ENCODE results near the gene CCDC159.
"Not testable (repeated sequence)": the region's sequence is repeated elsewhere in the genome, so short reads cannot be mapped to it uniquely, and the experiment has no call there.

Gene CCDC159

DNA sequence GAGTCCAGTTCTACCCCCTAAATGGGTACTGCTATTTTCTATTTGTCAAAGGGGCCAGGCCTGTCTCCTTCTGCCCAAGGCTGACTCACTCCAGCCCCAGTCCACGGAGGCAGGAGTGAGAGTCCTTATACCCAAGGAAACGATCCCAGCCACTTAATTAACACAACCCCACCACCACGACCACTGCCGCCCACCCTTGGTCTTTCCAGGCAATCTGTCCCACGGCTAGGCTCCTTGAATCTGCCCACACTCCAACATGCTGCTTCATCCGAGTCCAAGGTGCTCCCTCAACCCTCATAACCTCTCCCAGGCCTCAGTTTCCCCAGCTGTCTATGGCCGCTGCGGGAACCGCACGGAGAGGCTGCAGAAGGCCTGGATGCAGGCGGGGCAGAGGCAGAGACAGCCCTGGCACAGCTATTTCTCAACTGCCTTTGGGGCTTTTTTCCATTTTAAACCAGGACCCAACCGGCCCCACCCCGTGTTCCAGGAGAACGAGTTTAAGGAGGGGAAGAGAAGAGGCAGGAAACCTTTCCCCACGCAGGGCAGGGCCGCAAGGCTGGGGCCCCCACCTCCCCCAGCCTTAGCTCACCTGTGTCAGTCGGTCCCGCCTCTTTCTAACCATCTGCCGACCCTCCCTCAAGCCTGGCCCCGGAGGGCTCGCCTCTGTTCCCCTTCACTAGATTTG, 7.6 kb upstream of the CCDC159 start:
- DNase-seq, result no peak

DNA sequence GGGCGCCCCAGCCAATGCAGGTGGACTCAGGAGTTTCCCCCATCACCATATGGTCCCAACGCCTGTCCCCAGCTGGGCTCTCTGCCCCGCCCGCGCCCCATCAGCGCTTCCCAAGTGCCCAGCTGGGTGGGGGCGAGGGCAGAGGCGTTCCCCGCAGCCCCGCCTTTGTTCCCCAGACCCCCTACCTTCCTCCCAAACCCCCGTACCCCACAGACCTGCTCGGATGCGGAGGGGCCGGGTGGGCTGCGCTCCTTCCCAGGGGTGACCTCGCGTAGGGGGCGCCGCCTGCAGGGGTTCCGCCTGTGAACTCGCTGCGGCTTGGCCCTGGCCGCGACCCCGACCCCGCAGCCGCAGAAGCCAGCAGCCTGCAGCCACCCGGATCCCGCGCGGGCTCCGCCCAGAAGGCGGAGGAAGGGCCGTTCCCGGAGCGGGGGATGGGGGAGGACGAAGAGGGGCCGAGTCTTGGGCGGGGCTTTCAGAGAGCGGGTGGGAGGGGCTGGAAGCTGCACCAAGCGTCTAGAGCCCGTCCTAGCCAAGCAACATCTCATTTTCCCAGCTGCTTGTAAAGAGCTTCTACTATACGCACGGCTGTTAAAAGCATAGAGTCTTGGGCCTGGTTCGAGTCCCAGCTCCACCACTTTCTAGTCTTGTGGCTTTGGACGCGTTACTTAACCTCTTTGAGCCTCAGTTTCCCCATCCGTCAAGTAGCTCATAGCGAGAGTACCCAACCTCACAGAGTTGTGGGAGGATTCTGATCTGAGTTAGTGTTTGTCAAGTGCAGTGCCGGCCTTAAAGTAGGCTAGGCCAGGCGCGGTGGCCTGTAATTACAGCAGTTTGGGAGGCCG, 6.8 kb upstream of the CCDC159 start, which contains the start of gene RAB3D:
Gene RAB3D, minus strand, starts transcription at position 404 of the 845 bp plus-strand sequence. CDS start 2,258 bp downstream, outside the sequence.
- peak; percentile 89 to 90 for DNase-seq

DNA sequence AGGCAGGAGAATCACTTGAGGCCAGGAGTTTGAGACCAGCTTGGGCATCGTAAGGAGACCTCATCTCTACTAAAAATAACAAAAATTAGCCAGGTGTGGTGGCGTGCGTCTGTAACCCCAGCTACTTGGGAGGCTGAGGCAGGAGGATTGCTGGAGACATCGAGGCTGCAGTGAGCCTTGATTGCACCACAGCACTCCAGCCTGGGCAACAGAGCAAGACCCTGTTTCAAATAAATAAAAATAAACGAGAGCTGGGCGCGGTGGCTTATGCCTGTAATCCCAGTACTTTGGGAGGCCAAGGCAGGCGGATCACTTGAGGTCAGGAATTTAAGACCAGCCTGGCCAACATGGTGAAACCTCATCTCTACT, 6.2 kb upstream of the CCDC159 start:
- DNase-seq, result not testable (repeated sequence)

DNA sequence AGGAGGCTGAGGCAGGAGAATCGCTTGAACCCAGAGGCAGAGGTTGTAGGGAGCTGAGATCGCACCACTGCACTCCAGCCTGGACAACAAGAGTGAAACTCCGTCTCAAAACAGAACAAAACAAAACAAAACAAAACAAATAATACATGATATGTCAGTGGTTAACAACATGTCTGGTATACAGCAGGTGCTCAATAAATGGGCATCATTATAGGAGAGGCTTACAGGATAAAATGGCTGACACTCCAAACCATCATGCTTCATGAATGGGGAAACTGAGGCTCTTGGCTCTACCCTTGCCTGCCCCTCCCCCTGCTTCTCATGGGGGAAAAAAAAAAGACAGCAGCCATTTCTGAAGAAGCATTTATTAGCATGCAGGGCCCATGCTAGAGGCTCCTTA, 3.9 kb upstream of the CCDC159 start:
- DNase-seq, result no peak

DNA sequence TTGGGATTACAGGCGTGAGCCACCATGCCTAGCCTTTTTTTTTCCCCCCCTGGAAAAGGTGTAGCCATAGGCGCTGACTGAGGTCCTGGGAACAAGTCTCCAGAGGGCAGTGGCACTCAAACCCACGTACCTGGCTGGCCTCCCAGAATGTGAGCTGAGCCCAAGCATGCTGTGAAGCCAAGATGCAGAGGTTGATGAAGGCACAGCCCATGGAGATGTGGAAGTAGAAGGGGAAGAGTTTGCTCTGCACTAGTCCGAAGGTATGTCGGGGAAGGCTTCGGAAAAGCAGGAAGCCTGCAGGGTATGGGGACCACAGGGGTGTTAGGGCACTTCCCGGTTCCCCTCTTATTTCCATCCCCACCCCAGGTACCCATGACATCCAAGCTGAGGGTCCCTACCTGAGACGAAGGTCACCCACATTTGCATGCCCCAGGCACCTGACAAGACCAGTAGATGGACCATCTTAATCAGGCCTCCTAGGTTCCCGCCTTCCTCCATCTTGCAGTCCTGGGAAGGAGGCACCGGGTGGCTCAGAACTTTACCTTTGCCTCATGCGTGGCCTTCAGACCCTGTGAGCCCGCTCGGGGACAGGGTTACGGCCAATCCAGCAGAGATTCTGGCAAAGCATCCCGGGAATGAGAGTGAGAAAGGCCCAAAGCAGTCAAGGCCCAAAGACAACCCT, 1.1 kb upstream of the CCDC159 start:
- DNase-seq, result no peak

DNA sequence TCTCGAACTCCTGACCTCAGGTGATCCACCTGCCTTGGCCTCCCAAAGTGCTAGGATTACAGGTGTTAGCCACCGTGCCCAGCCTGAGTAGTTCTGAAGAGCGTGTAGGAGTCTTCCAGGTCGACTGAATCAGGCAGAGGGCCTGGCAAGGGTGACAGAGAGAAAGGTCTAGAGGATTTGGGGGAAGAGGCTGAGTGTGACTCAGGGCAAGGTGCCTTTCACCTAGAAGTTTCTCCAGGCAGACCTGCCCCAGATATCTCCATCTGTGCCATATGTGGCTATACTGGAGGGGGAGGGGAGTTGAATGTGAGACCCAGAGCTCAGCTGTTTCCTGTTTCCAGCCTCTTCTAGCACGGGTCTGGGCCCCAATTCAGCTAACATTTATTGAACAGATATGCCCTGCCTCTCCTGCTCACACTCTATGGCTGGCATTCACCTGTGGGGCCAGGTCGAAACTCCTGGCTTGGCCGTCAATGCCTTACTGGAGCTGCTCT, 1.3 kb downstream of the CCDC159 start:
- no peak for DNase-seq

DNA sequence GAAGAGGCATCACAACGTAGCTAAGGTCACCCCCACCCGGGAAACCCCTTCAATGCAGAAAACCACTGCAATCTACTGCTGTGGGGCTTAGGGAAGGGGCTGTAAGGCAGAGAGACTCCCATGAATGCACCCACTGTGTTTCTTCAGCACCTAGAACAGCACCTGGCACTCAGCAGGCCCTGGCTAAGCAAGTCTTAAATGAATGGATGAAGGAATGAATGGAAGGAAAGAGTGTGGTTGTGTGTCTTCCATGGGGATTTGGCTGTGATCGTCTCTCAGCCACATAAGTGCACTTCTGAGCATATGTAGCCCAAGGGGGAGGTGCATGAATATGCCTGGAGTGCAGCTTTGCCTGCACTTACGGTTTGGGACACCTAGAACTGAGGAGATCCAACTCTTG, 2.9 kb downstream of the CCDC159 start:
- no peak for DNase-seq

DNA sequence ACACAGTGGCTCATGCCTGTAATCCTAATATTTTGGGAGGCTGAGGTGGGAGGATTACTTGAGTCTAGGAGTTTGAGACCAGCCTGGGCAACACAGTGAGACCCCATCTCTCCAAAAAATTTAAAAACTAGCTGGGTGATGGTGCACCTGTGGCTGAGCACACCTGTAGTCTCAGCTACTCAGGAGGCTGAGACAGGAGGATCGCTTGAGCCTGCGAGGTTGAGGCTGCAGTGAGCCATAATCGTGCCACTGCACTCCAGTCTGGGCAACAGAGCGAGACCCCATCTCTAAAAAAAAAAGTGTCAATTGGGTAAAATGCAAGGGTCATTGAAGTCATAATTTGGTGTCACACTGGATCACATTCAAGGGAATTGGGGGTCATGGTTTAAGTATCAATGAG, 7.8 kb downstream of the CCDC159 start:
- not testable (repeated sequence) for DNase-seq

DNA sequence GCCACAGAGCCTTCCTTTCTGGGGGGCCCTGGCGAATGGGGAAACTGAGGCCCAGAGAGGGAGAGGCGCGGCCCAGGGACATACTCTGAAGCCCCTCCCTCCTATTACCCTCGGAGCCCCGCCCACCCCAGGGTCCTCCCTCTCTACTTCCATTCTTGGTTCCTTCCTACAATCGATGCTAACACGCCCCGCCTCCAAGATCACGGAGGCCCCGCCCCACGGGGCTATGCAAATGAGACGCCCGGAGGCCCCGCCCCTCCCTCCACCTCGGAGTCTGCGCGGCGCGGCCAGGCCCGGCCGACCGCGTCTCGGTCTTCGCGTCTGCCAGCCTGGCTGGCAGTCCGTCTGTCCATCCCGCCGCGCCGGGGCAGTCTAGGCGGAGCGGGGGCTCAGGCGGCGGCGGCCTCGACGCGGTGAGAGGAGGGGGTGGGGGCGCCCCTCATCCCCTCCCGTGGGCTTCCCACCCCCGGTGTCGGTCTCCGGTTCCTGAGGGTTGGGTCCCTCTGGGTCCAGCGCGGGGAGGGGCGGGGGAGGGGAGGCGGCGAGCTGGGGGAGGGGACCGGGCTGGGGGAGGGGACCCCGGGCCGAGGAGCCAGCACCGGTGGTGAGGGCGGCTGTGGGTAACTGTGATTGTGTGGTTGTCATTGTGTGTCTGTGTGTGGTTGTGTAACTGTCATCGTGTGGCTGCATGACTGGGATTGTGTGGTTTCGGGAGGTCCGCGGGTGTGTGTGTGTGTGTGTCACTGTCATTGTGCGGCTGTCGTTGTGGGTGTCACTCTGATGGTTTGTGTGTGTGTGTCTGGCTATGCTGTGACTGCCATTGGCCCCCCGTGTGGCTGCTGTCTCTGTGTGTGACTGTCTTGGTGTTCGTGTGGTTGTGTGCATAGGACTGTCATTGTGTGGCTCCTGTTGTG, 9.1 kb downstream of the CCDC159 start, which contains the start of gene PLPPR2:
Gene PLPPR2, plus strand, starts transcription at position 273 of the 914 bp plus-strand sequence. CDS start 2,242 bp downstream, outside the sequence.
- peak; percentile 92 to 93 for DNase-seq

DNA sequence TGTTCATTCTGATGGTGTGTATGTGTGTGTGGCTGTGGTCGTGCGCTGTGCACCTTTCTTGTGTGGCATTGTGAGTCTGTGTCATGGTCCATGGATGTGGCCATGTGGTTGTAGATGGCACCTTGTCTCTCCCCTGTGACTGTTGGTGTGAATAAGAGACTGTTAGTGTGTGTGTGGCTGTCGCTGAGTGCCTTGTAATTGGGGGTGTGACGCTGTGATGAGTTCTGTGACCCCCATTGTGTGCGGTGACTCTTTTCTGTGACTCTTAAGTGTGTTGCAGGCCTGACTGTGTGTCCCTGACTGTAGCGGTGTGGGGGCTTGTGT, 9.7 kb downstream of the CCDC159 start:
- no peak for DNase-seq

DNA sequence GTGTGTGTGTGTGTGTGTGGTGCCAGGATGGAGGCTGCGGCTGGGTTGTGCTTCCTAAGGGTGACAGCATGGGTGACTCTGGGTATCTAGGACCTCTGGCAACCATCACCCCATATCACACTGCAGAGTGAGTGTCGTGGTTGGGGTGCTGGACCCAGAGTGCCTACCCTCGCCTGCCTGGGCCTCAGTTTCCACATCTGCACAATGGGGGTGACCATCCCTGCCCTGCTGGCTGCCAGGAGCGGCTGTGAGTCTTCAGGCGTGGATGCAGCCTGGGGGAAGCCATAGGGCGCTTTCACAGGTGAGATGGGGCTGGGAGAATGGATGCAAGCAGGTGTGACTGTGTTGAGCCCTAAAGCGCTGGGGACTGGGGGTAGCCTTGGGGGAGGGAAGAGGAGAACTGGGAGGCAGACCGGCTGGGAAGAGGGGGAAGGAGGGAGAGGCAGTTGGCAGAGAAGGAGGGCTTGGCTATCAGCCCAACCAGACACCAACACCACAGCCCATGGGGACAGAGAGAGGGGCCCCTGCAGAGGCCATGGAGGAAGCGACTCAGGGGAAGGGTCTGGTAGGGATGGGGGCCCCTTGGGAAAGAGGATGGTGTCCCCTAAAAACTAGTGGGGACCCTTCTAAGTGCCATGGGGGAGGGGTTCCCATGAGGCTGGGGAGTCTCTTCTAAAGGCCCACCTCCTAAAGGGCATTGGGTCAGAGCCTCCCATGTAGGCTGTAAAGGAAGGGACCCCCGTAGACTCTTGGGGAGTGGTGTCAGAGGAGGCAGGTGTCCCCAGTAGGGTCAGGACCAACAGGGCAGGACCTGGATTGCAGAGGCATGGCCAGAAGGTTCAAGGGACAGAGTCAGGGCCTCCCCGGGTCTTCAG, 10.6 kb downstream of the CCDC159 start:
- no peak for DNase-seq

DNA sequence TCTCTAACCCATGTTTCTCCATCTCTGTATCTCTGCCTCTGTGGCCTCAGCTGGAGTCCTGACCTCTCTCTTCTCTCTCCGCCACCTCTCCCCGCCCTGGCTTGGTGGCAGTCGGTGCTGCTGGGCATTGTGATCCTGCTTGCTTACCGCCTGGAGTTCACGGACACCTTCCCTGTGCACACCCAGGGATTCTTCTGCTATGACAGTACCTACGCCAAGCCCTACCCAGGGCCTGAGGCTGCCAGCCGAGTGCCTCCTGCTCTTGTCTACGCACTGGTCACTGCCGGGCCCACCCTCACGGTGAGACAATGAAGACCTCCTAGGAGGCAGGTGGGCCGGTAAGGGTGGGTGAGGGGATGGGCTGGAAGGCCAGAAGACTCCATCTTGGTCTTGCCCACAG, 13.1 kb downstream of the CCDC159 start:
- no peak for DNase-seq

DNA sequence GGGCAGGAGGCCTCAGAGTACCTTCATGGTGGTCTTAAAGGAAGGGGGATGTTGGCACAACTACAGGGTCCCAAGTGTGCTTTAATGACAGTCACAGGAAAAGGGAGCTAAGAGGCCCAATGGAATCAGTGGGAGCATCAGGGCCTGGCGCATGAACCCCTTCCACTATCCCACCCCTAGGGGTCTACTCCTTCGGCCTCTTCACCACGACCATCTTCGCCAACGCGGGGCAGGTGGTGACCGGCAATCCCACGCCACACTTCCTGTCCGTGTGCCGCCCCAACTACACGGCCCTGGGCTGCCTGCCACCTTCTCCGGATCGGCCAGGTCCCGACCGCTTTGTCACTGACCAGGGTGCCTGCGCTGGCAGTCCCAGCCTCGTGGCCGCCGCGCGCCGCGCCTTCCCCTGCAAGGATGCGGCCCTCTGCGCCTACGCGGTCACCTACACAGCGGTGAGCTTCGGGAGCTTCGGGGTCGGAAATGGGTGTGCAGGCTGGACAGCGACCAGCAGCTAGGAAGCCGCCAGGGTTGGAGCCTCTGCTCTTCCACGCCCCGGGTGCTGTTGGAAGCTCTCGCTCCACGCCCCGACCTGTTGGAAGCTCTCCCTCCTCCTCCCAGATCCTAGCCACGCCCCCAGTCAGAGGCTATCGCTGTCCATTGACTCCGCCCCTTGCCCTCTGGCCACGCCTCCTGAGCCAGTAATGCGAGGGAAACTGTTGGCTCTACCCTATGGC, 14.9 kb downstream of the CCDC159 start:
- no peak for DNase-seq

DNA sequence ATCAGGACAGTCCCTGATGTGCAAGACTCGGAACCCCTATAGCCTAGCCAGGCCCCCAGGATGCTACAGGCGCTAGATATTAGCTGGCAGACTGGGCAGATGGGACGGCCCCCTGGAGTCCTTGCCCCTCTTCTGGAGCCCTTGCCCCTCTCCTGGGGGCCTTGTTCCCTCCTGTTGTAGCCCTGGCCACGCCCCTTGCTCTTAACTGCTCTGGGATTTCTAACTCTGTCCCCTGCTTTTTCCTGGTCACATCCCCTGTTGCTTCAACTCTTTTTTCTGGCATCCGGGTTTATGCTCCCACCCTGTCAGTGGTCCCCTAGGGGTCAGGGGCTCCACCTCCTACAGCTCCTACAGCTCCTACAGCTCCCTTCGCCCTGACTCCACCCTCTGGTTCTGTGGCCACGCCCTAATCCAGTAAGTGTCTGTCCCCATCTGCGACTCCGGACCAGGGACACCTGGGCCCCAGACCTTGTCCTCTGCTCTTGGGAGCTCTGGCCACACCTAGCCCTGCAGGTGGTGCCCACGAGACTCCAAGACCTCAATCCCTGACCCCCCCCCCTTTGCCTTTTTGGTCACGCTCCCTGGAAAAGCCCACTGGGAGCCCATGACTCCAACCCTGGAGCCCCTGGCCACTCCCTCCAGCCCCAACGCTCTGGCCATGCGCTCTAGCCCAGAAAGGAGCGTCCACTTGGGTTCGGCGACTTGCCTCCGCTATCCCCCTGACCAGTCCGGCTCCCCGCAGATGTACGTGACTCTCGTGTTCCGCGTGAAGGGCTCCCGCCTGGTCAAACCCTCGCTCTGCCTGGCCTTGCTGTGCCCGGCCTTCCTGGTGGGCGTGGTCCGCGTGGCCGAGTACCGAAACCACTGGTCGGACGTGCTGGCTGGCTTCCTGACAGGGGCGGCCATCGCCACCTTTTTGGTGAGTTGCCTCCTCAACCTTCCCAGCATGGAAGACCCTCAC, 15.7 kb downstream of the CCDC159 start:
- no peak for DNase-seq

DNA sequence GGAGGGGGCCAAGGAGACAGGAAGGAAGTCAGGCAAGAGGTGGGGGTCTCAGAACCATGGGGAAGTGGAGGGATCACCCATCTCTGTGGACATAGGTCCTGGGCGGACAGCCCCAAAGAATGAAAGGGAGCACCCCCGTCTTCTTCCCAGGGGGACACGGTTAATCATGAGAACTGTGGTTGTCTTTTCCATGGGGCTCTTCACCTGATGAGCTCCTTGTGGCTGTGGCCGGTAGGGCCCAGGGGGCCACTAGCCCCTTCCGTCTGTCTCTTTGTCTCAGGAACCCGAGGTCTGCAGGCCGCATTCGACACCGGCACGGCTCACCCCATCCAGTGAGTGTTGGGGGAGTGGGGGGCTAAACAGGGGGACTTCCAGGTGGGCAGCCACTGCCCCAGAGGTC, 17.6 kb downstream of the CCDC159 start:
- no peak for DNase-seq

DNA sequence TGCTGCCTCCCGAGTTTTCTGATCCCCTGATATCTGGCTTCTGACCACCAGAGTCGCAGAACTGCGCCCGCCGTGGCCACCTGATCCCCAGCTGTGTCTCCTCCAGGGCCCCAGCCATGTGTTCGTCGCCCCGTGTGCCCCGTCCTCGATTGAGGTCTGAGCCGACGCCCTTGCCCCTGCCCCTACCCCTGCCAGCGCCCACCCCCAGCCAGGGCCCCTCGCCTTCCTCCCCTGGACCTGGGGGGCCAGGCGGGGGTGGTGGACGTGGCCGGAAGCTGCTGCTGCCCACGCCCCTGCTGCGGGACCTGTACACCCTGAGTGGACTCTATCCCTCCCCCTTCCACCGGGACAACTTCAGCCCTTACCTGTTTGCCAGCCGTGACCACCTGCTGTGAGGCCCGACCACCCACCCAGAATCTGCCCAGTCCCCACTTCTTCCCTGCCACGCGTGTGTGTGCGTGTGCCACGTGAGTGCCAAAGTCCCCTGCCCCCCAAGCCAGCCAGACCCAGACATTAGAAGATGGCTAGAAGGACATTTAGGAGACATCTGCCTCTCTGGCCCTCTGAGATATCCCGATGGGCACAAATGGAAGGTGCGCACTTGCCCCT, 18.1 kb downstream of the CCDC159 start:
- DNase-seq, result no peak

DNA sequence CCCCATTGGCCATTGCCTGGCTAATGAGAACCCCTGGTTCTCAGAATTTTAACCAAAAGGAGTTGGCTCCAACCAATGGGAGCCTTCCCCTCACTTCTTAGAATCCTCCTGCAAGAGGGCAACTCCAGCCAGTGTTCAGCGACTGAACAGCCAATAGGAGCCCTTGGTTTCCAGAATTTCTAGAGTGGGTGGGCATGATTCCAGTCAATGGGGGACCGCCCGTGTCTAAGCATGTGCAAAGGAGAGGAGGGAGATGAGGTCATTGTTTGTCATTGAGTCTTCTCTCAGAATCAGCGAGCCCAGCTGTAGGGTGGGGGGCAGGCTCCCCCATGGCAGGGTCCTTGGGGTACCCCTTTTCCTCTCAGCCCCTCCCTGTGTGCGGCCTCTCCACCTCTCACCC, 18.6 kb downstream of the CCDC159 start:
- no peak for DNase-seq

DNA sequence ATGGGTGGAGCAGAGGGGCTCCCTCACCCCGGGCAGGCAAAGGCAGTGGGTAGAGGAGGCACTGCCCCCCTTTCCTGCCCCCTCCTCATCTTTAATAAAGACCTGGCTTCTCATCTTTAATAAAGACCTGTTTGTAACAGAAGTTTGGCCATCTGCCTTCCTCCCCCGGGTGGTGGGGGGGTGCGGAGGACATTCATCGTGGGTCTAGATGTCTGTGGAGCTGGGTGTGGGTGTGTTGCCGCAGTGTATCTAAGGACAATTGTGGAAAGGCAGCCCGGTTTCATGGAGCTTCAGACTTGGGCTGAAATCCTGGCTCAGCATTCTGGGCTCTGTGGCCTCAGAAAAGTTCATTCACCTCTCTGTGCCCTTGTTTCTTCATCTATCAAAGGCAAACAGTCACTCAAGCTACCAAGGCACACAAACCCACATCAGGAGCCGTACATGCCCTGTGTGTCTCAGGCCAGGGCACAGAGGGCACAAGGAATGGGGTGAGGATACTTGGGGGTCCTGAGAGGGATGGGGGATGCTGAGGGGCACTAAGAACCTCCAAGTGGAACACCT, 19.3 kb downstream of the CCDC159 start:
- no peak for DNase-seq

Measured in inflammatory macrophage (primary cell).